ENCODE data around the gene MAEL. TPM values are rescaled to one million over a fixed set of nuclear protein-coding genes. Genes with fewer than 3 reads are reported as not detected.

Gene MAEL
- total and polyA plus RNA-seq, 2 donors (not counting 1 experiment from before 2014, with no cell fraction given), result 0.04 TPM; not detected in 1

DNA sequence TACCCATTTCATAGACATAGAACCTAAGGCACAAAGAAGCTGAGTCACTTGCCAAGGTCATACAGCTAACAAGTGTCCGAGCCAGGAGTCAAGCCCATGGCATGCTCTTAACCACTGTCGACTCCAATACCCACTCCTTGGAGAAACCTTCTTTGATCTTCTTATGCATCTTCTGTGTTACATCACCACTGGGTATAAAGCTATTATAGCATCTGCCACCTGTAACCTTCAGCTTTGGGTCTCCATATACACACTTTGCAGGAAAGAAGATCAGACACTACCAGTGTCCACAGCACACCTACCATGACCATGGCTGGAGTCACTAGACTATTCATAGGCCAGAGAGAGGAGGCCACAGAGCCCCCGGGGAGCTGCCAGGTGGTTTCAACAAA, 72.0 kb downstream of the MAEL start:
- ATAC-seq (ENCODE audit: low read depth) (no peak), DNase-seq (no peak)
- H3K9me3 Mint-ChIP-seq (ENCODE audit: insufficient read depth), result no peaks in the 10 kb centered on the region
- WGBS (ENCODE audit: insufficient coverage), result 100% methylated on average over 2 of the region's 3 CpGs
- no peaks in the 10 kb centered on the region for H3K79me2 ChIP-seq (ENCODE audit: control insufficient read depth, insufficient read depth, low read length)
- H3K4me1 Mint-ChIP-seq, result peaks cover 4% of the 10 kb centered on the region
- H3K27me3 Mint-ChIP-seq, result peaks cover 3% of the 10 kb centered on the region
- ChIA-PET CTCF (interaction anchor here (0.7 to 17.0 kb wide), 16 partner anchors 13 to 779 kb away, joined by 3 to 944 read pairs (median 5); partner anchors contain the start of genes POGK and POU2F1), POLR2A (interaction anchor here (1.7 kb wide), 1 partner anchor 152 kb away, joined by 5 read pairs; no protein-coding TSS in a partner anchor)
- intact Hi-C loops (cut with micrococcal nuclease), result no loop called here
- TF ChIP-seq, protein P1, sequence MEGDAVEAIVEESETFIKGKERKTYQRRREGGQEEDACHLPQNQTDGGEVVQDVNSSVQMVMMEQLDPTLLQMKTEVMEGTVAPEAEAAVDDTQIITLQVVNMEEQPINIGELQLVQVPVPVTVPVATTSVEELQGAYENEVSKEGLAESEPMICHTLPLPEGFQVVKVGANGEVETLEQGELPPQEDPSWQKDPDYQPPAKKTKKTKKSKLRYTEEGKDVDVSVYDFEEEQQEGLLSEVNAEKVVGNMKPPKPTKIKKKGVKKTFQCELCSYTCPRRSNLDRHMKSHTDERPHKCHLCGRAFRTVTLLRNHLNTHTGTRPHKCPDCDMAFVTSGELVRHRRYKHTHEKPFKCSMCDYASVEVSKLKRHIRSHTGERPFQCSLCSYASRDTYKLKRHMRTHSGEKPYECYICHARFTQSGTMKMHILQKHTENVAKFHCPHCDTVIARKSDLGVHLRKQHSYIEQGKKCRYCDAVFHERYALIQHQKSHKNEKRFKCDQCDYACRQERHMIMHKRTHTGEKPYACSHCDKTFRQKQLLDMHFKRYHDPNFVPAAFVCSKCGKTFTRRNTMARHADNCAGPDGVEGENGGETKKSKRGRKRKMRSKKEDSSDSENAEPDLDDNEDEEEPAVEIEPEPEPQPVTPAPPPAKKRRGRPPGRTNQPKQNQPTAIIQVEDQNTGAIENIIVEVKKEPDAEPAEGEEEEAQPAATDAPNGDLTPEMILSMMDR (IDR thresholded peaks at IDR 0.05), result no peak
- TF ChIP-seq EZH2 (IDR thresholded peaks at IDR 0.05; ENCODE audit: borderline replicate concordance, insufficient read depth, low read depth, low read length, poor library complexity, severe bottlenecking), result no peak
- no peak overlapping the region for H3K27ac Mint-ChIP-seq
- H3K36me3 ChIP-seq (replicated peaks in 1 of 2; ENCODE audit: control extremely low read depth in 1 of 2, control insufficient read depth in 1 of 2, extremely low read depth in 1 of 2, insufficient read depth in 2 of 2, low read length in 1 of 2), result no peaks in the 10 kb centered on the region
- no peaks in the 10 kb centered on the region for H4K20me1 ChIP-seq (ENCODE audit: control insufficient read depth, insufficient read depth, low read length, poor library complexity, severe bottlenecking)
- no peak overlapping the region for H3K4me3 Mint-ChIP-seq
- H2AFZ ChIP-seq (ENCODE audit: insufficient read depth, low read depth, low read length, poor library complexity, severe bottlenecking), result no peak overlapping the region
- no peak overlapping the region for H3K4me3 ChIP-seq (ENCODE audit: control extremely low read depth in 1 of 5, extremely low read depth in 1 of 5, insufficient read depth in 1 of 5, low read depth in 2 of 5, low read length in 4 of 5)
- no peak overlapping the region for H3K9ac ChIP-seq (ENCODE audit: low read length)
- H3K27ac ChIP-seq (ENCODE audit: low read length in 2 of 2), result no peak overlapping the region
- H3K9me3 ChIP-seq (ENCODE audit: control extremely low read depth in 1 of 3, control insufficient read depth in 2 of 3, insufficient read depth in 1 of 3, low read length in 2 of 3), result no peaks in the 10 kb centered on the region
- peaks cover 3 to 6% of the 10 kb centered on the region in 2 donors for H3K4me1 ChIP-seq (ENCODE audit: control insufficient read depth in 2 of 2, insufficient read depth in 2 of 2, low read length in 2 of 2)
- H3K4me2 ChIP-seq (replicated peaks; ENCODE audit: low read depth, low read length, poor library complexity, severe bottlenecking), result no peak overlapping the region
- peaks cover 0 to 10% (median 0%) of the 10 kb centered on the region in 4 experiments for H3K27me3 ChIP-seq (replicated peaks in 1 of 4; ENCODE audit: control extremely low read depth in 1 of 4, control insufficient read depth in 3 of 4, insufficient read depth in 4 of 4, low read length in 3 of 4)

DNA sequence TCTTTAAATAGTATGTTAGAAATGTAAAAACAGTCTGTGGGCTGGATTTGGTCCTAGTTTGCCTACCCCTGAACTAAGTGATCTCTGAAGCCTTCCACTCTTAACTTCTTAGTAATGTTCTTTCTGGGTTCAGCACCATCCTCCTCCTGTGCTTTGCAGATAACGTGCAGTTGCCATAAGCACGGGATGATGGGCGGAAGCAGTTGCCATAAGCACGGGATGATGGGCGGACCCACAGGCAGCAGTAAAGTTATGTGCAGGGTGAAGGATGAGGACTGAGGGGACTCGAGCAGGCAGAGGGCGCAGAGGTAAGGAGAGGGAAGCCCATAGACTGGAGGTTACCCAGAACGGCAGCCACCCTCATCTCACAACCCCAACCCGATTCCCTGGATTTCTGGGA, 75.5 kb downstream of the MAEL start:
- peaks cover 0 to 5% (median 0%) of the 10 kb centered on the region in 4 experiments for H3K27me3 ChIP-seq (replicated peaks in 1 of 4; ENCODE audit: control extremely low read depth in 1 of 4, control insufficient read depth in 3 of 4, insufficient read depth in 4 of 4, low read length in 3 of 4)
- Mint-ChIP-seq H3K9me3 (ENCODE audit: insufficient read depth) (no peaks in the 10 kb centered on the region), H3K4me3 (no peak overlapping the region), H3K27me3 (peaks cover 3% of the 10 kb centered on the region), H3K27ac (no peak overlapping the region), H3K4me1 (no peaks in the 10 kb centered on the region)
- H2AFZ ChIP-seq (ENCODE audit: insufficient read depth, low read depth, low read length, poor library complexity, severe bottlenecking), result no peak overlapping the region
- H3K4me1 ChIP-seq (ENCODE audit: control insufficient read depth in 2 of 2, insufficient read depth in 2 of 2, low read length in 2 of 2), result peaks cover 0 to 7% of the 10 kb centered on the region in 2 donors
- TF ChIP-seq EZH2 (IDR thresholded peaks at IDR 0.05; ENCODE audit: borderline replicate concordance, insufficient read depth, low read depth, low read length, poor library complexity, severe bottlenecking), result no peak
- TF ChIP-seq, protein P1 (IDR thresholded peaks at IDR 0.05), result no peak
- WGBS (ENCODE audit: insufficient coverage), result 100% methylated on average over 6 of the region's 9 CpGs
- intact Hi-C loops (cut with micrococcal nuclease), result no loop called here
- no peak overlapping the region for H3K9ac ChIP-seq (ENCODE audit: low read length)
- no peak for DNase-seq
- H3K27ac ChIP-seq (ENCODE audit: low read length in 2 of 2), result no peak overlapping the region
- H4K20me1 ChIP-seq (ENCODE audit: control insufficient read depth, insufficient read depth, low read length, poor library complexity, severe bottlenecking), result no peaks in the 10 kb centered on the region
- ChIA-PET CTCF (interaction anchor here (0.7 to 17.0 kb wide), 11 partner anchors 21 to 491 kb away, joined by 3 to 944 read pairs (median 4); partner anchors contain the start of gene CREG1), POLR2A (interaction anchor here (1.6 kb wide), 1 partner anchor 156 kb away, joined by 3 read pairs; no protein-coding TSS in a partner anchor)
- ATAC-seq (ENCODE audit: low read depth), result no peak
- H3K9me3 ChIP-seq (ENCODE audit: control extremely low read depth in 1 of 3, control insufficient read depth in 2 of 3, insufficient read depth in 1 of 3, low read length in 2 of 3), result no peaks in the 10 kb centered on the region
- no peaks in the 10 kb centered on the region for H3K36me3 ChIP-seq (replicated peaks in 1 of 2; ENCODE audit: control extremely low read depth in 1 of 2, control insufficient read depth in 1 of 2, extremely low read depth in 1 of 2, insufficient read depth in 2 of 2, low read length in 1 of 2)
- no peaks in the 10 kb centered on the region for H3K79me2 ChIP-seq (ENCODE audit: control insufficient read depth, insufficient read depth, low read length)
- no peak overlapping the region for H3K4me2 ChIP-seq (replicated peaks; ENCODE audit: low read depth, low read length, poor library complexity, severe bottlenecking)
- H3K4me3 ChIP-seq (ENCODE audit: control extremely low read depth in 1 of 5, extremely low read depth in 1 of 5, insufficient read depth in 1 of 5, low read depth in 2 of 5, low read length in 4 of 5), result no peak overlapping the region

All from B cell (primary cell).